Measurements from ENCODE around the gene ARSG. TPM values are rescaled to one million over a fixed set of nuclear protein-coding genes. Genes with fewer than 3 reads are reported as not detected.
"Not testable (repeated sequence)": the region's sequence is repeated elsewhere in the genome, so short reads cannot be mapped to it uniquely, and the experiment has no call there.

Gene ARSG
- total RNA-seq, 1 donor from 2014 or later = 4.3 TPM

- no peak for DNase-seq (ENCODE audit: low spot score)
Observed at GRCh38 chr17:68304706-68305105, 13.4 kb downstream of the ARSG start.

- DNase-seq (ENCODE audit: low spot score) = no peak
Observed at GRCh38 chr17:68305142-68305541, 13.8 kb downstream of the ARSG start.

- DNase-seq (ENCODE audit: low spot score) = no peak
Observed at GRCh38 chr17:68306819-68307218, 15.5 kb downstream of the ARSG start.

GRCh38 chr17:68307443-68307842 is 16.1 kb downstream of the ARSG start:
- no peak for DNase-seq (ENCODE audit: low spot score)

- DNase-seq (ENCODE audit: low spot score) = not testable (repeated sequence)
Observed at GRCh38 chr17:68308486-68308885, 17.2 kb downstream of the ARSG start.

GRCh38 chr17:68309066-68309670 is 17.9 kb downstream of the ARSG start:
- DNase-seq (ENCODE audit: low spot score) = not testable (repeated sequence)

- DNase-seq (ENCODE audit: low spot score) = no peak
Observed at GRCh38 chr17:68310152-68310551, 18.9 kb downstream of the ARSG start.

GRCh38 chr17:68314916-68315535 is 23.7 kb downstream of the ARSG start:
- DNase-seq (ENCODE audit: low spot score) = no peak

GRCh38 chr17:68315930-68316329 is 24.6 kb downstream of the ARSG start:
- DNase-seq (ENCODE audit: low spot score) = no peak

GRCh38 chr17:68317458-68317857 is 26.2 kb downstream of the ARSG start:
- DNase-seq (ENCODE audit: low spot score) = no peak

GRCh38 chr17:68318103-68318991 is 27.1 kb downstream of the ARSG start:
- DNase-seq (ENCODE audit: low spot score) = no peak

GRCh38 chr17:68319410-68320162 is 28.3 kb downstream of the ARSG start:
- DNase-seq (ENCODE audit: low spot score) = no peak

GRCh38 chr17:68320311-68320865 is 29.1 kb downstream of the ARSG start:
- no peak for DNase-seq (ENCODE audit: low spot score)

GRCh38 chr17:68320943-68321555 is 29.8 kb downstream of the ARSG start:
- no peak for DNase-seq (ENCODE audit: low spot score)

- no peak for DNase-seq (ENCODE audit: low spot score)
Observed at GRCh38 chr17:68321556-68321954, 30.3 kb downstream of the ARSG start.

GRCh38 chr17:68322630-68323029 is 31.3 kb downstream of the ARSG start:
- DNase-seq (ENCODE audit: low spot score) = no peak

- DNase-seq (ENCODE audit: low spot score) = no peak
Observed at GRCh38 chr17:68324114-68324513, 32.8 kb downstream of the ARSG start.

GRCh38 chr17:68324654-68325336 is 33.5 kb downstream of the ARSG start:
- no peak for DNase-seq (ENCODE audit: low spot score)

GRCh38 chr17:68325961-68326360 is 34.7 kb downstream of the ARSG start:
- DNase-seq (ENCODE audit: low spot score) = no peak

GRCh38 chr17:68326681-68327080 is 35.4 kb downstream of the ARSG start:
- DNase-seq (ENCODE audit: low spot score) = no peak

Measured in mesenteric fat pad (tissue), 1 donor.